SJSA1 (cell line): ENCODE data around the gene MAST2. TPM values are rescaled to one million over a fixed set of nuclear protein-coding genes. Genes with fewer than 3 reads are reported as not detected.
A peak's percentile ranks its signal among the peaks of the same experiment; 100 is the strongest.
"Not testable (repeated sequence)": the region's sequence is repeated elsewhere in the genome, so short reads cannot be mapped to it uniquely, and the experiment has no call there.

ENCODE experiments used
- DNase-seq, 2 experiments: peaks; one replicate each; pipeline ENCODE4 v3.0.0-alpha.2; 2015 to 2020; ENCODE audit warnings: low spot score in 2 of 2, low read depth in 1 of 2
- H3K27ac ChIP-seq: fragments of 250-450 bp; sonication (Bioruptor Pico); 2 replicates; pipeline ENCODE4 v1.5.1; 2020; ENCODE audit warnings: mild to moderate bottlenecking, moderate library complexity
- H3K27me3 ChIP-seq: fragments of 250-450 bp; sonication (Bioruptor Pico); replicated peaks from 2 replicates; pipeline ENCODE4 v1.5.1; 2020; ENCODE audit warnings: mild to moderate bottlenecking, moderate library complexity
- H3K36me3 ChIP-seq: fragments of 250-450 bp; sonication (Bioruptor Pico); 2 replicates; pipeline ENCODE4 v1.5.1; 2020; ENCODE audit warnings: mild to moderate bottlenecking
- H3K4me1 ChIP-seq: fragments of 250-450 bp; sonication (Bioruptor Pico); replicated peaks from 2 replicates; pipeline ENCODE4 v1.6.1; 2021; ENCODE audit warnings: mild to moderate bottlenecking
- H3K4me3 ChIP-seq: fragments of 250-450 bp; sonication (Bioruptor Pico); 2 replicates; pipeline ENCODE4 v1.5.1; 2020; ENCODE audit warnings: mild to moderate bottlenecking
- H3K9me3 ChIP-seq: fragments of 250-450 bp; sonication (Bioruptor Pico); replicated peaks from 2 replicates; pipeline ENCODE4 v1.5.1; 2020; ENCODE audit warnings: mild to moderate bottlenecking
- total RNA-seq: library from RNA; depleted of rRNA; stranded (reverse); fragments of >200 nt; shearing (Covaris generic); gene quantifications from 2 replicates; pipeline ENCODE4 v1.2.3, GENCODE V29; 2014

Gene MAST2
- total RNA-seq, 1 experiment from 2014 or later, result 16.8 TPM

GRCh38 chr1:45827256-45827655 is 23.8 kb downstream of the MAST2 start:
- no peaks in the 10 kb centered on the region for H3K9me3 ChIP-seq
- no peaks in the 10 kb centered on the region for H3K4me1 ChIP-seq
- peaks cover 36% of the 10 kb centered on the region for H3K36me3 ChIP-seq
- no peak overlapping the region for H3K4me3 ChIP-seq
- H3K27ac ChIP-seq, result no peak overlapping the region
- no peak for DNase-seq
- H3K27me3 ChIP-seq, result no peaks in the 10 kb centered on the region

GRCh38 chr1:45828841-45829240 is 25.4 kb downstream of the MAST2 start:
- no peak overlapping the region for H3K4me3 ChIP-seq
- H3K27me3 ChIP-seq, result no peaks in the 10 kb centered on the region
- no peak for DNase-seq
- no peak overlapping the region for H3K27ac ChIP-seq
- H3K36me3 ChIP-seq, result peaks cover 33% of the 10 kb centered on the region
- no peaks in the 10 kb centered on the region for H3K9me3 ChIP-seq
- no peaks in the 10 kb centered on the region for H3K4me1 ChIP-seq

GRCh38 chr1:45833361-45833760 is 29.9 kb downstream of the MAST2 start:
- DNase-seq, result no peak
- peaks cover 13% of the 10 kb centered on the region for H3K36me3 ChIP-seq
- no peaks in the 10 kb centered on the region for H3K4me1 ChIP-seq
- H3K27me3 ChIP-seq, result no peaks in the 10 kb centered on the region
- H3K4me3 ChIP-seq, result no peak overlapping the region
- no peak overlapping the region for H3K27ac ChIP-seq
- H3K9me3 ChIP-seq, result no peaks in the 10 kb centered on the region

- DNase-seq, result no peak
- Histone ChIP-seq H3K27ac (no peak overlapping the region), H3K36me3 (peaks cover 11% of the 10 kb centered on the region), H3K4me1 (no peaks in the 10 kb centered on the region), H3K4me3 (no peak overlapping the region), H3K27me3 (no peaks in the 10 kb centered on the region), H3K9me3 (no peaks in the 10 kb centered on the region)
Observed at GRCh38 chr1:45834689-45835088, 31.3 kb downstream of the MAST2 start.

GRCh38 chr1:45836451-45836850 is 33.0 kb downstream of the MAST2 start:
- Histone ChIP-seq H3K4me1 (no peaks in the 10 kb centered on the region), H3K9me3 (no peaks in the 10 kb centered on the region), H3K27me3 (no peaks in the 10 kb centered on the region), H3K27ac (no peak overlapping the region), H3K4me3 (no peak overlapping the region), H3K36me3 (peaks cover 9% of the 10 kb centered on the region)
- no peak for DNase-seq

GRCh38 chr1:45836861-45837260 is 33.4 kb downstream of the MAST2 start:
- H3K36me3 ChIP-seq, H3K4me3 ChIP-seq, H3K9me3 ChIP-seq, H3K27me3 ChIP-seq, H3K27ac ChIP-seq, H3K4me1 ChIP-seq, DNase-seq: not testable (repeated sequence)

GRCh38 chr1:45838322-45838721 is 34.9 kb downstream of the MAST2 start:
- H3K27me3 ChIP-seq, H3K27ac ChIP-seq, H3K9me3 ChIP-seq, DNase-seq, H3K4me3 ChIP-seq, H3K36me3 ChIP-seq, H3K4me1 ChIP-seq: not testable (repeated sequence)

GRCh38 chr1:45840704-45841103 is 37.3 kb downstream of the MAST2 start:
- no peak overlapping the region for H3K4me3 ChIP-seq
- no peaks in the 10 kb centered on the region for H3K4me1 ChIP-seq
- no peaks in the 10 kb centered on the region for H3K9me3 ChIP-seq
- no peak overlapping the region for H3K27ac ChIP-seq
- H3K36me3 ChIP-seq, result no peaks in the 10 kb centered on the region
- no peaks in the 10 kb centered on the region for H3K27me3 ChIP-seq
- no peak for DNase-seq

GRCh38 chr1:45842786-45843185 is 39.4 kb downstream of the MAST2 start:
- no peak for DNase-seq

GRCh38 chr1:45843474-45843905 is 40.1 kb downstream of the MAST2 start:
- Histone ChIP-seq H3K9me3 (no peaks in the 10 kb centered on the region), H3K27me3 (no peaks in the 10 kb centered on the region), H3K4me1 (peaks cover 2% of the 10 kb centered on the region; the same call in 1 of the 2 replicates), H3K27ac (no peak overlapping the region), H3K4me3 (no peak overlapping the region), H3K36me3 (0 out of 2 replicates have a peak, but pooled peaks cover 3% of the 10 kb centered on the region)
- no peak for DNase-seq

More at GRCh38 chr1:45842786-45843185, 39.4 kb downstream of the MAST2 start:
- no peaks in the 10 kb centered on the region for H3K4me1 ChIP-seq
- no peaks in the 10 kb centered on the region for H3K27me3 ChIP-seq
- no peak overlapping the region for H3K4me3 ChIP-seq
- H3K27ac ChIP-seq, result no peak overlapping the region
- H3K36me3 ChIP-seq, result no peaks in the 10 kb centered on the region
- H3K9me3 ChIP-seq, result no peaks in the 10 kb centered on the region

- not testable (repeated sequence) for H3K36me3 ChIP-seq, H3K27me3 ChIP-seq, H3K4me1 ChIP-seq, DNase-seq, H3K9me3 ChIP-seq, H3K27ac ChIP-seq, H3K4me3 ChIP-seq
Observed at GRCh38 chr1:45844000-45844399, 40.6 kb downstream of the MAST2 start.

GRCh38 chr1:45846931-45847330 is 43.5 kb downstream of the MAST2 start:
- H3K4me3 ChIP-seq, result no peak overlapping the region
- H3K36me3 ChIP-seq, result 0 out of 2 replicates have a peak, but pooled peaks cover 9% of the 10 kb centered on the region
- H3K4me1 ChIP-seq, result peaks cover 18% of the 10 kb centered on the region
- no peak for DNase-seq
- H3K27me3 ChIP-seq, result no peaks in the 10 kb centered on the region
- H3K9me3 ChIP-seq, result no peaks in the 10 kb centered on the region
- no peak overlapping the region for H3K27ac ChIP-seq

- Histone ChIP-seq H3K36me3 (0 out of 2 replicates have a peak, but pooled peaks cover 9% of the 10 kb centered on the region), H3K4me3 (no peak overlapping the region), H3K9me3 (no peaks in the 10 kb centered on the region), H3K27me3 (no peaks in the 10 kb centered on the region), H3K4me1 (peaks cover 21% of the 10 kb centered on the region), H3K27ac (no peak overlapping the region)
- DNase-seq, result no peak
Observed at GRCh38 chr1:45848097-45848496, 44.7 kb downstream of the MAST2 start.

GRCh38 chr1:45848714-45849113 is 45.3 kb downstream of the MAST2 start:
- no peak overlapping the region for H3K4me3 ChIP-seq
- no peak overlapping the region for H3K27ac ChIP-seq
- DNase-seq, result no peak
- H3K9me3 ChIP-seq, result no peaks in the 10 kb centered on the region
- peaks cover 21% of the 10 kb centered on the region for H3K4me1 ChIP-seq
- H3K27me3 ChIP-seq, result no peaks in the 10 kb centered on the region
- 0 out of 2 replicates have a peak, but pooled peaks cover 9% of the 10 kb centered on the region for H3K36me3 ChIP-seq

- H3K36me3 ChIP-seq, result 0 out of 2 replicates have a peak, but pooled peaks cover 9% of the 10 kb centered on the region
- H3K27me3 ChIP-seq, result no peaks in the 10 kb centered on the region
- H3K4me3 ChIP-seq, result no peak overlapping the region
- no peaks in the 10 kb centered on the region for H3K9me3 ChIP-seq
- peaks cover 21% of the 10 kb centered on the region for H3K4me1 ChIP-seq
- no peak overlapping the region for H3K27ac ChIP-seq
- DNase-seq, result peak in 1 of 2 experiments; percentile 34
Observed at GRCh38 chr1:45850017-45850416, 46.6 kb downstream of the MAST2 start.
